Mesenchymal stem cell (in vitro differentiated cells and primary cell): ENCODE data around the gene LHFPL6.

ENCODE experiments used
- DNase-seq: peaks from one replicate; pipeline ENCODE4 v3.0.0-alpha.2; 2013
- H2AFZ ChIP-seq: one replicate; pipeline ENCODE4 v1.6.1; 2013; ENCODE audit warnings: low read depth, mild to moderate bottlenecking, control low read depth, inconsistent platforms, low read length, moderate library complexity
- H2AK5ac ChIP-seq: 2 replicates; pipeline ENCODE4 v1.6.1; 2013; ENCODE audit warnings: low read length, moderate library complexity, mild to moderate bottlenecking, inconsistent platforms; ENCODE audit not compliant: severe bottlenecking
- H2BK120ac ChIP-seq: one replicate; pipeline ENCODE4 v1.6.1; 2013; ENCODE audit warnings: low read depth, mild to moderate bottlenecking, inconsistent platforms, low read length, moderate library complexity
- H2BK12ac ChIP-seq, 2 experiments: one replicate each; pipeline ENCODE4 v1.6.1; 2013; ENCODE audit warnings: inconsistent platforms in 2 of 2, low read length in 2 of 2, mild to moderate bottlenecking in 2 of 2, moderate library complexity in 2 of 2, control low read depth in 1 of 2
- H2BK15ac ChIP-seq: one replicate; pipeline ENCODE4 v1.6.1; 2013; ENCODE audit warnings: mild to moderate bottlenecking, low read depth, inconsistent platforms; ENCODE audit not compliant: poor library complexity, severe bottlenecking
- H2BK5ac ChIP-seq: 2 replicates; pipeline ENCODE4 v1.6.1; 2013; ENCODE audit warnings: low read depth, mild to moderate bottlenecking, low read length, control low read depth, inconsistent platforms; ENCODE audit not compliant: poor library complexity, severe bottlenecking
- H3K14ac ChIP-seq, 2 experiments: one replicate each; pipeline ENCODE4 v1.6.1; 2013; ENCODE audit warnings: inconsistent platforms in 2 of 2, low read length in 2 of 2, control low read depth in 1 of 2, mild to moderate bottlenecking in 1 of 2, moderate library complexity in 1 of 2
- H3K18ac ChIP-seq, 2 experiments: one replicate each; pipeline ENCODE4 v1.6.1; 2013; ENCODE audit warnings: inconsistent platforms in 2 of 2, low read length in 2 of 2, control low read depth in 1 of 2, low read depth in 1 of 2, mild to moderate bottlenecking in 1 of 2
- H3K23ac ChIP-seq, 2 experiments: one replicate each; pipeline ENCODE4 v1.6.1; 2013; ENCODE audit warnings: inconsistent platforms in 2 of 2, low read length in 2 of 2, mild to moderate bottlenecking in 2 of 2, moderate library complexity in 2 of 2, control low read depth in 1 of 2
- H3K27ac ChIP-seq: 2 replicates; pipeline ENCODE4 v1.5.1; 2013; ENCODE audit warnings: mild to moderate bottlenecking, moderate library complexity, low read length, control low read depth, inconsistent platforms; ENCODE audit not compliant: poor library complexity, severe bottlenecking
- H3K27me3 ChIP-seq, 2 experiments: 2 replicates each; pipeline versions ENCODE4 v1.6.1 to v1.7.0; 2013; ENCODE audit warnings: low read length in 2 of 2, mild to moderate bottlenecking in 2 of 2, moderate library complexity in 2 of 2, control low read depth in 1 of 2, inconsistent platforms in 1 of 2; ENCODE audit not compliant: control insufficient read depth in 1 of 2, insufficient read depth in 1 of 2
- H3K36me3 ChIP-seq, 2 experiments: 2 replicates each; pipeline versions ENCODE4 v1.6.1 to v1.7.0; 2013; ENCODE audit warnings: low read length in 2 of 2, control low read depth in 1 of 2, inconsistent platforms in 1 of 2, low read depth in 1 of 2, mild to moderate bottlenecking in 1 of 2; ENCODE audit not compliant: insufficient read depth in 2 of 2, control insufficient read depth in 1 of 2
- H3K4ac ChIP-seq, 2 experiments: one replicate each; pipeline ENCODE4 v1.6.1; 2013; ENCODE audit warnings: inconsistent platforms in 2 of 2, low read length in 2 of 2, mild to moderate bottlenecking in 2 of 2, moderate library complexity in 2 of 2, control low read depth in 1 of 2, low read depth in 1 of 2
- H3K4me1 ChIP-seq: 2 replicates; pipeline ENCODE4 v1.6.1; 2013; ENCODE audit warnings: low read depth, low read length, control low read depth; ENCODE audit not compliant: control insufficient read depth, insufficient read depth
- H3K4me2 ChIP-seq: 2 replicates; pipeline ENCODE4 v1.6.1; 2013; ENCODE audit warnings: low read length, mild to moderate bottlenecking, inconsistent platforms; ENCODE audit not compliant: poor library complexity, severe bottlenecking
- H3K4me3 ChIP-seq, 2 experiments: 2 replicates each; pipeline versions ENCODE4 v1.5.1 to v1.7.0; 2013; ENCODE audit warnings: low read length in 2 of 2, mild to moderate bottlenecking in 2 of 2, control low read depth in 1 of 2, low read depth in 1 of 2; ENCODE audit not compliant: insufficient read depth in 1 of 2
- H3K79me1 ChIP-seq: replicated peaks from 2 replicates; pipeline ENCODE4 v1.6.1; 2013; ENCODE audit warnings: mild to moderate bottlenecking, control low read depth, low read length, inconsistent platforms; ENCODE audit not compliant: poor library complexity, severe bottlenecking
- H3K9ac ChIP-seq: 2 replicates; pipeline ENCODE4 v1.7.0; 2013; ENCODE audit warnings: mild to moderate bottlenecking, low read length, moderate library complexity
- H3K9me3 ChIP-seq: 2 replicates; pipeline ENCODE4 v1.7.0; 2013; ENCODE audit warnings: mild to moderate bottlenecking, low read length; ENCODE audit not compliant: control insufficient read depth
- H4K8ac ChIP-seq: one replicate; pipeline ENCODE4 v1.6.1; 2013; ENCODE audit warnings: inconsistent platforms, mild to moderate bottlenecking, low read length, moderate library complexity
- H4K91ac ChIP-seq: one replicate; pipeline ENCODE4 v1.6.1; 2013; ENCODE audit warnings: mild to moderate bottlenecking, low read length, inconsistent platforms
- WGBS: methylation state at CpG from one replicate; pipeline ENCODE4 v1.1.7; 2013; ENCODE audit warnings: mixed read lengths; 5-methylcytosine and 5-hydroxymethylcytosine counted together

Gene LHFPL6

DNA sequence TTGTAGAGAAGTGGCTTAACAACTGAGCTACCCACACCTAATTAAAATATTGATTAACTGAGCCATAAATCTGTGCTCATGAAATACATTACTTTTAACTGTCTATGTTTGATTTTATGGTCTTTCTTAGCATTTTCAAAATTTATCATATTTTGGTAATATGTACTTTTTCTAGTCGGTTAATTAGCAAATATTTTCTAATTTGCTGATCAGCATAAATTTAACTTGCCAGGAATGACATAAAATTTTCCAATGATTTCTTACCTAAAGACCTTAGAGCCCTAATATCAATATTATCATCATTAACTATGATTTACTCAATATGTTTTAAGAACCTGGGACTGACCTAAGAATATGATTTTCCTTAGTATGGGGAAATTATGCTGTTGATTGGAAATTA lies 32.6 kb upstream of the LHFPL6 start:
- H3K79me1 ChIP-seq: no peaks in the 10 kb centered on the region
- H2AK5ac ChIP-seq: no peak overlapping the region
- no peak overlapping the region for H4K8ac ChIP-seq
- no peak overlapping the region for H3K9ac ChIP-seq
- no CpG with 5 or more reads among the region's 1 CpG for WGBS
- no peak overlapping the region for H2BK12ac ChIP-seq
- peaks cover 18% of the 10 kb centered on the region for H3K9me3 ChIP-seq
- no peak overlapping the region for H3K18ac ChIP-seq
- no peak for DNase-seq
- H3K4me3 ChIP-seq: no peak overlapping the region
- no peaks in the 10 kb centered on the region for H3K4me1 ChIP-seq
- H3K27ac ChIP-seq: no peak overlapping the region
- H3K14ac ChIP-seq: no peak overlapping the region
- no peaks in the 10 kb centered on the region for H3K36me3 ChIP-seq
- H2BK15ac ChIP-seq: no peak overlapping the region
- H3K27me3 ChIP-seq: peaks cover 0 to 8% of the 10 kb centered on the region in 2 experiments
- no peak overlapping the region for H3K23ac ChIP-seq
- no peak overlapping the region for H3K4me2 ChIP-seq
- H3K4ac ChIP-seq: no peak overlapping the region
- no peak overlapping the region for H2BK120ac ChIP-seq
- H2BK5ac ChIP-seq: no peak overlapping the region
- no peak overlapping the region for H4K91ac ChIP-seq
- H2AFZ ChIP-seq: no peak overlapping the region

DNA sequence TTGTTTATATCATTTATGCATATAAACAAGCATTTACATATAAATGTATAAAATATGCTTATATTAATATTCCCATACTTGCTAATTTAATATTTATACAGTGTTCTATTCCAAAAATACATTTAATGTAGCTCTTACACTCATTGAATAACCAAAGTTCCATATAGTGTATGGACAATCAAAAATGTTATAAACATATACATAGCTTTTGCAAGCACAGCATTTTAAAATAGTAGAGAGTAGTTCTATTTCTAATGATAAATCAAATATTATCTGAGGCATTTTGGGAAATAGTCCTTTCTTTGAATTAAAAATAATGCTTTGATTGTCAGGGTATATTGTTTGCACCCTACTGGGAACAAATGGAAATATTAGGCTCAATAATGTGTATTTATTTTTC lies 30.0 kb upstream of the LHFPL6 start:
- no peak for DNase-seq
- Histone ChIP-seq H2BK15ac (no peak overlapping the region), H3K79me1 (no peaks in the 10 kb centered on the region), H4K91ac (no peak overlapping the region), H3K18ac (no peak overlapping the region), H2AK5ac (no peak overlapping the region), H3K4me1 (no peaks in the 10 kb centered on the region), H2BK5ac (no peak overlapping the region), H2BK12ac (no peak overlapping the region), H3K9me3 (peaks cover 18% of the 10 kb centered on the region), H3K27me3 (peaks cover 0 to 3% of the 10 kb centered on the region in 2 experiments), H3K23ac (no peak overlapping the region), H3K36me3 (no peaks in the 10 kb centered on the region), H3K4ac (no peak overlapping the region), H3K4me3 (no peak overlapping the region), H2BK120ac (no peak overlapping the region), H3K4me2 (no peak overlapping the region), H3K14ac (no peak overlapping the region), H4K8ac (no peak overlapping the region), H3K9ac (no peak overlapping the region), H3K27ac (no peak overlapping the region), H2AFZ (no peak overlapping the region)

- H4K91ac ChIP-seq: no peak overlapping the region
- no peak overlapping the region for H2BK12ac ChIP-seq
- H3K18ac ChIP-seq: no peak overlapping the region
- H3K23ac ChIP-seq: no peak overlapping the region
- H3K4ac ChIP-seq: no peak overlapping the region
- H2AFZ ChIP-seq: no peak overlapping the region
- no peak for DNase-seq
- peaks cover 18% of the 10 kb centered on the region for H3K9me3 ChIP-seq
- no peak overlapping the region for H2AK5ac ChIP-seq
- no peak overlapping the region for H2BK120ac ChIP-seq
- no peak overlapping the region for H3K14ac ChIP-seq
- H2BK15ac ChIP-seq: no peak overlapping the region
- WGBS: 83% methylated on average over 1 of the region's 1 CpG
- no peak overlapping the region for H3K4me2 ChIP-seq
- H3K4me3 ChIP-seq: no peak overlapping the region
- H4K8ac ChIP-seq: no peak overlapping the region
- no peaks in the 10 kb centered on the region for H3K79me1 ChIP-seq
- peaks cover 0 to 3% of the 10 kb centered on the region in 2 experiments for H3K27me3 ChIP-seq
- no peak overlapping the region for H3K9ac ChIP-seq
- no peak overlapping the region for H2BK5ac ChIP-seq
- no peaks in the 10 kb centered on the region for H3K4me1 ChIP-seq
- no peaks in the 10 kb centered on the region for H3K36me3 ChIP-seq
- no peak overlapping the region for H3K27ac ChIP-seq
Observed at GRCh38 chr13:39631307-39631706, 28.3 kb upstream of the LHFPL6 start.

DNA sequence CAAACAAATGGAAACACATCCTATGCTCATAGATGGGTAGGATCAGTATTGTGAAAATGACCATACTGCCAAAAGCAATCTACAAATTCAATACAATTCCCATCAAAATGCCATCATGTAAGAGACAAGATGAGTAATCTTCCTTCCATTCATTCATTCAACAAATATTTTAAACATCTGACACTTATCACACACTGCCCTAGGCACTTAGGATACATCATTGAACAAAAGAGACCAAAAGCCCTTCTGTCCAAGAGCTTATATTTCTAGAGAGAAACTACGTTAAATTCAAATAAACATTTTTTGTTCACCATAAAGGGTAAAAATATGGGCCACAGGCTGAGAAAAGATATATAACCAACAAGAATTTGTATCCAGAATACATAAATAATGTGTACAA lies 20.5 kb upstream of the LHFPL6 start:
- Histone ChIP-seq H3K9ac (no peak overlapping the region), H2AFZ (no peak overlapping the region), H2BK5ac (no peak overlapping the region), H3K9me3 (no peaks in the 10 kb centered on the region), H3K4me3 (no peak overlapping the region), H2BK12ac (no peak overlapping the region), H3K14ac (no peak overlapping the region), H3K18ac (no peak overlapping the region), H3K27me3 (no peaks in the 10 kb centered on the region), H3K27ac (no peak overlapping the region), H4K91ac (no peak overlapping the region), H3K23ac (no peak overlapping the region), H3K4me1 (no peaks in the 10 kb centered on the region), H2BK15ac (no peak overlapping the region), H3K4ac (no peak overlapping the region), H3K4me2 (no peak overlapping the region), H2BK120ac (no peak overlapping the region), H2AK5ac (no peak overlapping the region), H4K8ac (no peak overlapping the region), H3K36me3 (no peaks in the 10 kb centered on the region), H3K79me1 (no peaks in the 10 kb centered on the region)
- no CpG with 5 or more reads among the region's 1 CpG for WGBS
- no peak for DNase-seq
